GM12865 (cell line): Measurements from ENCODE around the gene EBF3.

Experiments used
- DNase-seq: peaks from one replicate; pipeline ENCODE4 v3.0.0; 2010; ENCODE audit warnings: low read depth
- H3K4me3 ChIP-seq: 2 replicates; pipeline ENCODE4 v1.5.1; 2011; ENCODE audit warnings: mild to moderate bottlenecking, low read depth, low read length, control low read depth
- CTCF ChIP-seq: IDR thresholded peaks from 2 replicates; pipeline ENCODE4 v1.5.1; 2011; ENCODE audit warnings: low read length, control low read depth, low read depth, inconsistent platforms; ENCODE audit not compliant: insufficient read depth; ENCODE audit errors: missing control alignments

The EBF3 gene

GRCh38 chr10:129847741-129848483 lies 116.2 kb downstream of the EBF3 start:
- TF ChIP-seq CTCF = no peak
- DNase-seq = no peak

GRCh38 chr10:129846991-129847391 lies 117.1 kb downstream of the EBF3 start:
- no peak for DNase-seq
- no peak for TF ChIP-seq CTCF
- no peak overlapping the region for H3K4me3 ChIP-seq

More at GRCh38 chr10:129847741-129848483, 116.2 kb downstream of the EBF3 start:
- no peak overlapping the region for H3K4me3 ChIP-seq

GRCh38 chr10:129845111-129845753 lies 118.8 kb downstream of the EBF3 start:
- TF ChIP-seq CTCF = no peak
- H3K4me3 ChIP-seq = no peak overlapping the region
- no peak for DNase-seq

GRCh38 chr10:129844216-129844766 lies 119.8 kb downstream of the EBF3 start:
- DNase-seq = no peak
- no peak overlapping the region for H3K4me3 ChIP-seq
- no peak for TF ChIP-seq CTCF

GRCh38 chr10:129843702-129844101 lies 120.4 kb downstream of the EBF3 start:
- H3K4me3 ChIP-seq = no peak overlapping the region
- DNase-seq = no peak
- TF ChIP-seq CTCF = no peak

- DNase-seq = no peak
- no peak overlapping the region for H3K4me3 ChIP-seq
- no peak for TF ChIP-seq CTCF
Observed at GRCh38 chr10:129843131-129843541, 120.9 kb downstream of the EBF3 start.
